ENCODE measurements around the gene CCDC124. TPM values are rescaled to one million over a fixed set of nuclear protein-coding genes. Genes with fewer than 3 reads are reported as not detected.

The CCDC124 gene
- total and polyA plus RNA-seq, 10 of the 15 experiments (the other 5 are each of a cell fraction or from before 2014, with no cell fraction given): 3.7 to 184 (median 51.8) TPM

- Histone ChIP-seq H3K27me3 (replicated peaks in 1 of 2; ENCODE audit: control insufficient read depth in 2 of 2, insufficient read depth in 2 of 2, low read length in 1 of 2) (no peaks in the 10 kb centered on the region), H3K4me3 (no peak overlapping the region), H3K36me3 (ENCODE audit: control insufficient read depth in 2 of 2, insufficient read depth in 2 of 2, low read length in 1 of 2) (no peaks in the 10 kb centered on the region), H4K20me1 (ENCODE audit: control insufficient read depth, insufficient read depth) (no peaks in the 10 kb centered on the region), H3K4me2 (ENCODE audit: control insufficient read depth, insufficient read depth) (no peak overlapping the region), H3K79me2 (ENCODE audit: control insufficient read depth, insufficient read depth, low read length) (no peaks in the 10 kb centered on the region), H3K27ac (ENCODE audit: control insufficient read depth, insufficient read depth) (no peak overlapping the region), H2AFZ (ENCODE audit: control insufficient read depth, low read depth, low read length) (no peak overlapping the region), H3K9ac (ENCODE audit: control insufficient read depth, insufficient read depth, low read length) (no peak overlapping the region), H3K4me1 (ENCODE audit: control insufficient read depth, insufficient read depth, low read length) (peaks cover 5% of the 10 kb centered on the region), H3K9me3 (replicated peaks; ENCODE audit: control insufficient read depth, insufficient read depth, low read length) (no peaks in the 10 kb centered on the region)
- intact Hi-C loops (cut with micrococcal nuclease; ENCODE audit: unreplicated experiment): no loop called here
- TF ChIP-seq ESRRA (IDR thresholded peaks at IDR 0.05; ENCODE audit: low read length) (no peak), CREM (IDR thresholded peaks at IDR 0.05; ENCODE audit: low read depth) (no peak), NKRF (conservative IDR thresholded peaks at IDR 0.05) (no peak), BCL3 (IDR thresholded peaks at IDR 0.05; ENCODE audit: borderline replicate concordance, insufficient read depth, low read depth, low read length, poor library complexity, severe bottlenecking) (no peak), ZBED1 (IDR thresholded peaks at IDR 0.05; ENCODE audit: borderline replicate concordance) (no peak), IKZF1 (conservative IDR thresholded peaks at IDR 0.05) (no peak), POLR2AphosphoS5 (IDR thresholded peaks at IDR 0.05; ENCODE audit: low read length) (no peak), RUNX3 (IDR thresholded peaks at IDR 0.05; ENCODE audit: low read length) (no peak)
- 31% methylated on average over 3 of the region's 3 CpGs for WGBS (ENCODE audit: insufficient coverage, insufficient replicate concordance, low lambda C conversion rate, missing lambda C conversion rate)
- BruUV-seq (replicated peaks): no TSS peak
- ATAC-seq (no peak), DNase-seq (ENCODE audit: low read depth, low spot score) (no peak), FAIRE-seq (no peak)
- SMC1A ChIA-PET (ENCODE audit: uncharacterized antibody, unreplicated experiment): no interaction called here
- POLR2A ChIA-PET: no interaction called here
- RAD21 ChIA-PET (ENCODE audit: unreplicated experiment): no interaction called here
- in situ Hi-C loops (cut with MboI): no loop called here
- CTCF ChIA-PET: interaction anchor here (0.6 to 0.7 kb wide), 2 partner anchors 24 to 54 kb away, joined by 3 to 4 read pairs; no protein-coding TSS in a partner anchor
These were observed 10.7 kb upstream of the CCDC124 start for GRCh38 chr19:17922138-17922537.
